Measurements from ENCODE around the gene ACOT13. TPM values are rescaled to one million over a fixed set of nuclear protein-coding genes. Genes with fewer than 3 reads are reported as not detected.
A peak's percentile ranks its signal among the peaks of the same experiment; 100 is the strongest.
"Not testable (repeated sequence)": the region's sequence is repeated elsewhere in the genome, so short reads cannot be mapped to it uniquely, and the experiment has no call there.

ACOT13 gene
- total RNA-seq, 1 experiment from 2014 or later = 23.1 TPM

DNA sequence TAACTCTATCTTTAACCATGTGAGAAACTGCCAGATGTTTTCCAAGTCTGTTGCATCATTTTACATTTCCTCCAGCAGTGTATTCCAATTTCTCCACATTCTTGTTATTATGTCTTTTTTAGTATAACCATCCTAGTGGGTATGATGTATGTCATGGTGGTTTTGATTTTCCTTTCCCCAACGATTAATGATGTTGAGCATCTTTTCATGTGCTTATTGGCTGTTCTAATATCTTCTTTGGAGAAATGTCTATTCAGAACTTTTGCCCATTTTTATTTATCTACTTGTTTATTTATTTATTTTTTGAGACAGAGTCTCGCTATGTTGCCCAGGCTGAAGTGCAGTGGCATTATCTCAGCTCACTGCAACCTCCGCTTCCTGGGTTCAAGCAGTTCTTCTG, 56.4 kb downstream of the ACOT13 start:
- no peak for DNase-seq (ENCODE audit: low read depth)

- not testable (repeated sequence) for DNase-seq (ENCODE audit: low read depth)
These were observed 63.8 kb downstream of the ACOT13 start for GRCh38 chr6:24730653-24731052.

DNA sequence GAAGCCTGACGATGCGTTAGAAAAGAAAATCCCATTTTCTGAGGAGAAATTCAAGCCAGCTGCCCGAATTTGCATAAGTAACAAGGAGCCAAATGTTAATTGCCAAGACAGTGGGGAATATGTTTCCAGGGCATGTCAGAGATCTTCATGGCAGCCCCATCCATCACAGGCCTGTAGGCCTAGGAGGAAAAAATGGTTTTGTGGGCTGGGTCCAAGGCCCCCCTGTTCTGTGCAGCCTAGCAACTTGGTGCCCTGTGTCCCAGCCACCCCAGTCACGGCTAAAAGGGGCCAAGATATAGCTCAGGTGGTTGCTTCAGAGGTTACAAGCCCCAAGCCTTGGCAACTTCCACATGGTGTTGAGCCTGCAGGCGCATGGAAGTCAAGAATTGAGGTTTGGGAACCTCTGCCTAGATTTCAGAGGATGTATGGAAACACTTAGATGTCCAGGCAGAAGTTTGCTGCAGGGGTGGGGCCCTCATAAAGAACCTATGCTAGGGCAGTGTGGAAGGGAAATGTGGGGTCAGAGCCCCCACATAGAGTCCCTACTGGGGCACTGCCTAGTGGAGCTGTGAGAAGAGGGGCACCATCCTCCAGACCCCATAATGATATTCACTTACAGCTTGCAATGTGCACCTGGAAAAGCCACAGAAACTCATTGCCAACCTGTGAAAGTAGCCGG, 64.7 kb downstream of the ACOT13 start:
- DNase-seq (ENCODE audit: low read depth) = not testable (repeated sequence)

- no peak for DNase-seq (ENCODE audit: low read depth)
These were observed 67.3 kb downstream of the ACOT13 start for GRCh38 chr6:24734166-24734565.

DNA sequence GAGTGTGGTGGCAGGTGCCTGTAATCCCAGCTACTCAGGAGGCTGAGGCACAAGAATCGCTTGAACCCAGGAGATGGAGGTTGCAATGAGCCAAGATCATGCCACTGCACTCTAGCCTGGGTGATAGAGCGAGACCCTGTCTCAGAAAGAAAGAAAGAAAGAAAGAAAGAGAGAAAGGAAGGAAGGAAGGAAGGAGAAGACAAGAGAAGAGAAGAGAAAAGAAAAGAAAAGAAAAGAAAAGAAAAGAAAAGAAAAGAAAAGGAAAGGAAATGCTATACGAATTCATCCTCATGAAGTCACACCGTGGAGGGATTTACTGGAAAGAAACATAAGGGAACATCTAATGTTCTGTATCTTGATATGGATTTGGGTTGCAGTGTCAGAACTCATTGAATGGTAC, 67.8 kb downstream of the ACOT13 start:
- DNase-seq (ENCODE audit: low read depth) = not testable (repeated sequence)

GRCh38 chr6:24738741-24739140, 71.9 kb downstream of the ACOT13 start:
- DNase-seq (ENCODE audit: low read depth) = peak; percentile 30

DNA sequence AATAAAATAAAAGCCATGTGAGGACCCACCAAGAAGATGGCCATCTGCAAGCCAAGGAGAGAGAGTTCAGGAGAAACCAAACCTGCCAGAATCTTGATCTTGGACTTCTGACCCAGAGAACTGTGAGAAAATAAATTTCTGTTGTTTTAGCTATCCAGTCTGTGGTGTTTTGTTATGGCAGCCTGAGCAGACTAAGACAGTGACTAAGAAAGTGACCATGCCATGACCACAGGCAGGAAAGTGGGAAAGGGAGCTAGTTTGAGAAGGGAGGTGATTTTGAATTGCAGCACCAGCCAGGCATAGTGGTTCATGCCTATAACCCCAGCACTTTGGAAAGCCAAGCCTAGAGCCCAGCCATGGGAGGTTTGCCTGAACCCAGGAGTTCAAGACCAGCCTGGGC, 74.0 kb downstream of the ACOT13 start:
- DNase-seq (ENCODE audit: low read depth) = peak; percentile 89

- peak; percentile 79 for DNase-seq (ENCODE audit: low read depth)
These were observed 75.4 kb downstream of the ACOT13 start for GRCh38 chr6:24742216-24742738.

GRCh38 chr6:24743265-24743943, 76.5 kb downstream of the ACOT13 start:
- peak; percentile 100 for DNase-seq (ENCODE audit: low read depth)

- no peak for DNase-seq (ENCODE audit: low read depth)
These were observed 77.1 kb downstream of the ACOT13 start for GRCh38 chr6:24743944-24744335.

DNA sequence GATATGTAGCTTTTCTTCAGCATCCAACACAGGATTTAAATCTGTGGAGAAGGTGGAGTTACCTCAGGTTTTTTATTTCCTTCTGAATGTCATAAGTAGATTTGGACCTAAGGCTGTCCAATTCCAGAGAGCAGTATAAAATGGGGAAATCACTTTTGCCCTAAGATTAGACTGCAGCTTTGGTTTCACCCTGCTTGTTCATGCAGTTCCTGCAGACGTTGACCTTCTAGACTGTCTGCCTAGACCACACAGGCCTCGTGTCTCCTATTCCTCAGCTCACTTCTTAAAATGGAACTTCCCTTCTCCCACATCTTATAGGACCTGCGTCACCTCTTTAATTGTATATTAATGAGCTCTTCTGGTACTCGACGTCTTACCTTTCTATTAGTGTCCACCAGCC, 78.0 kb downstream of the ACOT13 start:
- no peak for DNase-seq (ENCODE audit: low read depth)

GRCh38 chr6:24749297-24749696, 82.4 kb downstream of the ACOT13 start:
- no peak for DNase-seq (ENCODE audit: low read depth)

DNA sequence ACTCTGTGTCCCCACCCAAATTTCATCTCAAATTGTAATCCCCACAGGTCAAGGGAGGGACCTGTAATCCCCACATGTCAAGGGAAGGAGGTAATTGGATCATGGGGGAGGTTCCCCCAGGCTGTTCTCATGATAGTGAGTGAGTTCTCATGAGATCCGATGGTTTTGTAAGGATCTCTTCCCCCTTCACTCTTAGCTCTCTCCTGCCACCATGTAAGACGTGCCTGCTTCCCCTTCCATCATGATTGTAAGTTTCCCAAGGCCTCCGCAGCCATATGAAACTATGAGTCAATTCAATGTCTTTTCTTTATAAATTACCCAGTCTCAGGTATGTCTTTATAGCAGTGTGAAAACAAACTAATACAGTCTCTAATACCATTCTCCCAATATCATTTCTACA, 84.0 kb downstream of the ACOT13 start:
- DNase-seq (ENCODE audit: low read depth) = not testable (repeated sequence)

- DNase-seq (ENCODE audit: low read depth) = no peak
These were observed 85.6 kb downstream of the ACOT13 start for GRCh38 chr6:24752503-24752902.

GRCh38 chr6:24752917-24753492, 86.1 kb downstream of the ACOT13 start:
- DNase-seq (ENCODE audit: low read depth) = peak; percentile 42

DNA sequence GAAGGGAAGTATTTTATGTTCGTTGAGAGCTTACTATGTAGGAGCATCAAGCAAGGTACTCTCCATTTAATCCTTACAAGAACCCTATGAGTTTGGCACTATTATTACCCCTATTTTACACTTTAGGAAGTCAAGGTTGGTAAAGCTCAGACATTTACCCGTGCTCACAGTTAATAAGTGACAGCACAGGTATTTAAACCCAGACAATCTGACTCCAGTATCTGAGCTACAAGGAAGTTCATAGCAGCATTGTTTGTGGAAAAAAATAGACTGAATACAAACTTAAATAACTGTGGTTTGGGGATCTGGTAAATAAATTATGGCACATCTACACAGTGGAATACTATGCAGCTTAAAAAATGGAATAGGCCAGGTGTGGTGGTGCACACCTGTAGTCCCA, 86.7 kb downstream of the ACOT13 start:
- no peak for DNase-seq (ENCODE audit: low read depth)

GRCh38 chr6:24754378-24754777, 87.5 kb downstream of the ACOT13 start:
- DNase-seq (ENCODE audit: low read depth) = not testable (repeated sequence)

Other genes with a start within 250 kb of the ACOT13 start
- 0.22 TPM in 1 of 2 replicates, not detected in the other for gene GPLD1, start 177.5 kb upstream of the ACOT13 start, total RNA-seq (2014; rRNA removed; shearing (Covaris generic))
- gene ALDH5A1, start 172.1 kb upstream of the ACOT13 start, total RNA-seq (2014; rRNA removed; shearing (Covaris generic)) = 1.8 and 3.0 TPM in 2 replicates
- 0.02 and 0.07 TPM in 2 replicates for gene KIAA0319, start 20.9 kb upstream of the ACOT13 start, total RNA-seq (2014; rRNA removed; shearing (Covaris generic))
- 29.0 and 51.6 TPM in 2 replicates for gene TDP2, start 178 bp upstream of the ACOT13 start, total RNA-seq (2014; rRNA removed; shearing (Covaris generic))
- gene C6orf62, start 52.1 kb downstream of the ACOT13 start, total RNA-seq (2014; rRNA removed; shearing (Covaris generic)) = 181 and 379 TPM in 2 replicates
- gene GMNN, start 107.9 kb downstream of the ACOT13 start, total RNA-seq (2014; rRNA removed; shearing (Covaris generic)) = 105 and 133 TPM in 2 replicates
- gene ARMH2, start 131.8 kb downstream of the ACOT13 start, total RNA-seq (2014; rRNA removed; shearing (Covaris generic)) = not detected in 2 replicates